Osteocyte (in vitro differentiated cells): ENCODE data around the gene PHIP. TPM values are rescaled to one million over a fixed set of nuclear protein-coding genes. Genes with fewer than 3 reads are reported as not detected.

Experiments
- DNase-seq: peaks from one replicate; pipeline ENCODE4 v3.0.0; 2021; ENCODE audit warnings: mixed read lengths; ENCODE audit not compliant: unreplicated experiment; ENCODE audit errors: extremely low spot score
- H3K27ac Mint-ChIP-seq: one replicate; pipeline ENCODE4 v1.8.0; 2021; ENCODE audit warnings: mild to moderate bottlenecking, mixed read lengths; ENCODE audit not compliant: unreplicated experiment
- H3K27me3 Mint-ChIP-seq: one replicate; pipeline ENCODE4 v1.8.0; 2021; ENCODE audit warnings: mixed read lengths; ENCODE audit not compliant: unreplicated experiment
- H3K36me3 Mint-ChIP-seq: one replicate; pipeline ENCODE4 v1.8.0; 2021; ENCODE audit warnings: mixed read lengths; ENCODE audit not compliant: unreplicated experiment
- H3K4me1 Mint-ChIP-seq: one replicate; pipeline ENCODE4 v1.8.0; 2021; ENCODE audit warnings: mixed read lengths; ENCODE audit not compliant: unreplicated experiment
- H3K4me3 Mint-ChIP-seq: one replicate; pipeline ENCODE4 v1.8.0; 2021; ENCODE audit warnings: mild to moderate bottlenecking, moderate library complexity, mixed read lengths; ENCODE audit not compliant: unreplicated experiment
- H3K9me3 Mint-ChIP-seq: one replicate; pipeline ENCODE4 v1.8.0; 2021; ENCODE audit warnings: mixed read lengths; ENCODE audit not compliant: unreplicated experiment
- total RNA-seq: library from RNA; stranded (reverse); gene quantifications from 2 replicates; pipeline ENCODE4 v1.2.1, GENCODE V29; 2021
- TF ChIP-seq, protein P1 (sequence below): fragments of 200-600 bp; sonication (generic); IDR thresholded peaks from 2 replicates; pipeline ENCODE4 v1.5.0; 2021; ENCODE audit warnings: antibody characterized with exemption, mild to moderate bottlenecking, moderate library complexity

Gene PHIP
- total RNA-seq, 1 donor from 2014 or later: 22.1 TPM

DNA sequence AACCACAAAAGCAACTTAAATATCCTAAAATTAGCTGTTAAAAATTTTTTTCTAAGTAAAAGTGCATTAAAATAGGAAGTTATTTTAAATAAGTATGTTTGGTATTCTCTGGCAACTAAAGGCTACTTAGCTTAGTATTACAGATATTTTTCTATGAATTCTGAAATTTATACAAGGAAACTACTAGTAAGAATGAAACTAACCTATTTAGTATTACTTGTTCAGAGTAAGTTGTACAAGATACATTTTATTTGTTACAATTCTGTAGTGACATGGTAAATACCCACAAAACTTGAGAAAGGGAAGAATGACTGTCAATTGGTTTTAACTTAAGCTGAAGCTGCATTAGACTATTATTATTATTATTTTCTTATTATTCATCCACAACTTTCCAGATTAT lies 6.5 kb downstream of the PHIP start:
- no peaks in the 10 kb centered on the region for H3K9me3 Mint-ChIP-seq
- H3K27me3 Mint-ChIP-seq: no peaks in the 10 kb centered on the region
- peak overlapping the region; percentile 23 for H3K27ac Mint-ChIP-seq
- TF ChIP-seq, protein P1, sequence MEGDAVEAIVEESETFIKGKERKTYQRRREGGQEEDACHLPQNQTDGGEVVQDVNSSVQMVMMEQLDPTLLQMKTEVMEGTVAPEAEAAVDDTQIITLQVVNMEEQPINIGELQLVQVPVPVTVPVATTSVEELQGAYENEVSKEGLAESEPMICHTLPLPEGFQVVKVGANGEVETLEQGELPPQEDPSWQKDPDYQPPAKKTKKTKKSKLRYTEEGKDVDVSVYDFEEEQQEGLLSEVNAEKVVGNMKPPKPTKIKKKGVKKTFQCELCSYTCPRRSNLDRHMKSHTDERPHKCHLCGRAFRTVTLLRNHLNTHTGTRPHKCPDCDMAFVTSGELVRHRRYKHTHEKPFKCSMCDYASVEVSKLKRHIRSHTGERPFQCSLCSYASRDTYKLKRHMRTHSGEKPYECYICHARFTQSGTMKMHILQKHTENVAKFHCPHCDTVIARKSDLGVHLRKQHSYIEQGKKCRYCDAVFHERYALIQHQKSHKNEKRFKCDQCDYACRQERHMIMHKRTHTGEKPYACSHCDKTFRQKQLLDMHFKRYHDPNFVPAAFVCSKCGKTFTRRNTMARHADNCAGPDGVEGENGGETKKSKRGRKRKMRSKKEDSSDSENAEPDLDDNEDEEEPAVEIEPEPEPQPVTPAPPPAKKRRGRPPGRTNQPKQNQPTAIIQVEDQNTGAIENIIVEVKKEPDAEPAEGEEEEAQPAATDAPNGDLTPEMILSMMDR: no peak
- peaks cover 51% of the 10 kb centered on the region for H3K4me1 Mint-ChIP-seq
- peaks cover 9% of the 10 kb centered on the region for H3K36me3 Mint-ChIP-seq
- H3K4me3 Mint-ChIP-seq: no peak overlapping the region
- DNase-seq: no peak

DNA sequence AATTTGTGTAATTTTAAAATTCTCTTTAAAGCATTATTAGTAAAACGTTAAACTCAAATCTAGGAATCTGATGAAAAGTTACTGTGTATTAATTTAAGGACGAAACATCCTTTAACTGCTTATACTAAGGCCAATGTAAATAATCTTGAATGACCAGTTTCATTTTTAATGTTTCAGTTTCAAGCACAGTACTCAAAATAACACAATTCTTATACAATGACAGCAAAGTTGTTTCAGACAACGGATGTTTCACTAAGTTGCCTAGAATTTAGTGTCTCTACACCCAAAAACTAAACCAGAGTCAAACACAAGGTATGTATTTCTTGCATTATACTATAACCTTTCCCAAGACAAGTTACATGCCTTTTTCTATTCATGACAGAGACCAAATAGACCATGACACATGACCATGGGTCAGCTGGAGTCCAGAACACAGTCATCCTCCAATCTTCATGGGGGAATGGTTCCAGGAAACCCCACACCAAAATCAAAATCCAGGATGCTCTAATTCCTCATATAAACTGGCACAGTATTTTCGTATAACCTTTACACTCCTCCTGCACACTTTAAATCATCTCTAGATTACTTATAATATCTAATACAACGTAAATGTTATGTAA lies 7.7 kb downstream of the PHIP start:
- TF ChIP-seq, protein P1: no peak
- Mint-ChIP-seq H3K27me3 (no peaks in the 10 kb centered on the region), H3K27ac (peak overlapping the region; percentile 88), H3K9me3 (no peaks in the 10 kb centered on the region), H3K4me3 (peak overlapping the region; percentile 43), H3K36me3 (peaks cover 9% of the 10 kb centered on the region), H3K4me1 (peaks cover 38% of the 10 kb centered on the region)
- no peak for DNase-seq

- TF ChIP-seq, protein P1: no peak
- Mint-ChIP-seq H3K36me3 (peaks cover 7% of the 10 kb centered on the region), H3K27ac (no peak overlapping the region), H3K9me3 (no peaks in the 10 kb centered on the region), H3K4me3 (no peak overlapping the region), H3K27me3 (no peaks in the 10 kb centered on the region), H3K4me1 (peaks cover 18% of the 10 kb centered on the region)
- DNase-seq: no peak
Measured at GRCh38 chr6:79066828-79067227, 11.2 kb downstream of the PHIP start.

- TF ChIP-seq, protein P1: no peak
- Mint-ChIP-seq H3K4me3 (no peak overlapping the region), H3K27me3 (no peaks in the 10 kb centered on the region), H3K9me3 (no peaks in the 10 kb centered on the region), H3K4me1 (peaks cover 15% of the 10 kb centered on the region), H3K36me3 (peaks cover 7% of the 10 kb centered on the region), H3K27ac (no peak overlapping the region)
- no peak for DNase-seq
Measured at GRCh38 chr6:79066330-79066729, 11.7 kb downstream of the PHIP start.

GRCh38 chr6:79065232-79065631 lies 12.8 kb downstream of the PHIP start:
- Mint-ChIP-seq H3K36me3 (peaks cover 11% of the 10 kb centered on the region), H3K27ac (no peak overlapping the region), H3K4me3 (no peak overlapping the region)

More at GRCh38 chr6:79065232-79065631, 12.8 kb downstream of the PHIP start:
- H3K9me3 Mint-ChIP-seq: no peaks in the 10 kb centered on the region
- no peak for DNase-seq
- no peaks in the 10 kb centered on the region for H3K27me3 Mint-ChIP-seq
- TF ChIP-seq, protein P1: no peak
- H3K4me1 Mint-ChIP-seq: peaks cover 6% of the 10 kb centered on the region
